IPS-18c (cell line): ENCODE results near the gene PTK6.
A peak's percentile ranks its signal among the peaks of the same experiment; 100 is the strongest.

Source experiments
- H3K4me3 ChIP-seq: 2 replicates; pipeline ENCODE4 v1.7.0; 2013; ENCODE audit warnings: low read depth, mild to moderate bottlenecking, low read length, moderate library complexity; ENCODE audit not compliant: insufficient read depth
- H3K9me3 ChIP-seq: one replicate; pipeline ENCODE4 v1.6.1; 2013; ENCODE audit warnings: mild to moderate bottlenecking, low read length, moderate library complexity; ENCODE audit not compliant: control insufficient read depth, insufficient read depth

PTK6 gene

DNA sequence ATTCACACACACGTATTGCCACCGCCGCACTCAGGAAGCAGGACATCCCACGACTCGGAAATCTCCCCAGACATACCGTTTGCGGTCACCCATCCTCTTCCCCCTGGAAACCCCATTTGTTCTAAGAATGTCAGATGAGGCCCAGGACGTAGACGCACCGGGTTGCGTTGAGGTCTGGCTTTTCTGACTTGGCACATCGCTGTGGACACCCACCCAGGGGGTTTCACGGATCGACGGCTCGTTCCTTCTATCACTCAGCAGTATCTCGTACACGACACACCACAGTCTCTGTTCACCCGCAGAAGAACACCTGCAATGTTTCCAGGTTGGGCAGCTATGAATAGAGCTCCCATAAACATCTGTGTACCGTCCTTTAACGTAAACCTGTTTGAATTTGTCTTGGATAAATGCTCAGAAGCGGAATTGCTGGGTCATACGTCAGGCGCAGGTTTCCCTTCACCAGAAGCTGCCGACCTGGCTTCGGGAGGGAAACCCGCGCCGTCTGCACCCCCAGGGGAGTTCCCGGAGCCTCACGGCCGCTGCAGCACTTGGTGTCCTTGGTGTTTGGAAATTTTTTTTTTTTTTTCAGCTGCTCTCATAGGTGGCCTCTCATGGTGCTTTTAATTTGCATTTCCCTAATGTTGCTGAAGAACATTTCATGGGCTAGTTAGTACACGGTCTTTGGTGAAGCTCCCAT, 29.0 kb downstream of the PTK6 start:
- no peaks in the 10 kb centered on the region for H3K9me3 ChIP-seq
- no peak overlapping the region for H3K4me3 ChIP-seq

DNA sequence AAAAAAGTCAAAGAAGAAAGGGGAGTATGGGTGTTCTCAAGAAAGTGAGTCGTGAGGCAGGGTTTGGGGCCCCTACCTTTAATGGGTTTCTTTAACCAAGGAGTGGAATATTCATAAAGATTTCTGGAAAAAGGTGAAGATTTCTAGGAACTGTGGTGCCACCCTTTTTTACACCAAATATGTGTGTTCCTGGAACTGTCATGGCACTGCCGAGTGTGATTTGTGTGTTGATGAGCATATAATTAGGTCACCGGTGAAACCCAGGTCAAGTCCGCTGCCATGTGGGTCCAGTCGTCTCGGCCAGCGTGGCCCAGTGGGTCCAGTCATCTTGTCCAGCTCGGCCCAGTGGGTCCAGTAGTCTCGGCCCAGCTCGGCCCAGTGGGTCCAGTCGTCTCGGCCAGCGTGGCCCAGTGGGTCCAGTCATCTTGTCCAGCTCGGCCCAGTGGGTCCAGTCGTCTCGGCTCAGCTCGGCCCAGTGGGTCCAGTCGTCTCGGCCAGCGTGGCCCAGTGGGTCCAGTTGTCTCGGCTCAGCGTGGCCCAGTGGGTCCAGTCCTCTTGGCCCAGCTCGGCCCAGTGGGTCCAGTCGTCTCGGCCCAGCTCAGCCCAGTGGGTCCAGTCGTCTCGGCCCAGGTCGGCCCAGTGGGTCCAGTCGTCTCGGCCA, 30.0 kb downstream of the PTK6 start:
- Histone ChIP-seq H3K4me3 (no peak overlapping the region), H3K9me3 (no peaks in the 10 kb centered on the region)

DNA sequence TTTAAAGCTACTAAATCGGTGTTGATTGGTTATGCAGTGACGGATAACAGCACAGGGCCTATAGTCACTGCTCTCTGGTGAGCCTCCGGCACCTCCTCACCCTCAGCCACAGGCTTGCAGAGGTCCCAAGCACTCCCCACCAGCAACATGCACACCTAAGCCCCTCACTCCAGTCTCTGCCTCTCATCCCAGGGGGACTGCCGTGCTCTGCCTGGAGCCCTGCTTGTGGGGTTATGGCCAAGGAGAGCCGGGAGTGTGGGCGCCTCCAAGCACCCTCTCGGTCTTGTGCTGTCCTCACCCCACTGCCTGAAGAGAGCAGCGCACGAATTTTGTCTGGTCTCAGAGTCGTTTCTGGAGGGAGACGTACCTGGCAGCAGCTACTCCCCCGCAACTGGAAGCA, 31.5 kb downstream of the PTK6 start:
- Histone ChIP-seq H3K9me3 (no peaks in the 10 kb centered on the region), H3K4me3 (no peak overlapping the region)

DNA sequence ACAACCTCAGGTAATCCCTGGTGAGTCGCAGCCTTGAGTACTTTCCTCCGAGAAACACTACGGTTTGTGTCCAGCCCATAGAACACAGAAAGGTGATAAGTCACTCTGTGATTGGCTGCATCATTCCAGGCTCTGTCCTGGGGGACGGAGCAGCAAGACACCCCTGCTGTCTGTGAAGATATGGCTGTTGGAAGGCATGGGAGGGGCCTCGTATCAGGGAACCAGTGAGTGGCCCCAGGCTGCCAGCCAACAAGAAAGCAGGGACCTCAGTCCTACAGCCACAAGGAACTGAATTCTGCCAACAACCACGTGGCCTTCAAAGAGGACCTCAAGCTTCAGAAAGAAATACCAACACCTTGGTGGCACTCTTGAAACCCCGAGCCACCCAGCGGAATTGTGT, 31.9 kb downstream of the PTK6 start:
- Histone ChIP-seq H3K9me3 (no peaks in the 10 kb centered on the region), H3K4me3 (no peak overlapping the region)

DNA sequence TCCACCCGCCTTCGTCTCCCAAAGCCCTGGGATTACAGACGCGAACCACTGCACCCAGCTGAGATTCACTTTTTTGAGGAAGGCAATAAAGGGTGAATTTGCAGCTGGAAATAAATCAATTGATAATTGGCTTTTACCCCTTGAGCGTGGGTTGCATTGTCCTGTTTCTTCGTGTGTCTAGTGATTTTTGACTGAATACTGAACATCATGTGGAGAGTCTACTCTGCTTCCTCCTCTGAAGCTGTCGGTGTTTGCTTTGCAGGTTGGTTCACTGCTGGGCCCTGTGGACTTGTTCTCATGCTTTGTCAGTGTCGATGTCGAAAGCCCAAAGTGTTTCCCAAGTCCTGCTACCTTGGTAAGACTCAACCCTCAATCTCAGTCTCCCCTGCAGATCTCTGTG, 32.5 kb downstream of the PTK6 start:
- Histone ChIP-seq H3K9me3 (no peaks in the 10 kb centered on the region), H3K4me3 (no peak overlapping the region)

DNA sequence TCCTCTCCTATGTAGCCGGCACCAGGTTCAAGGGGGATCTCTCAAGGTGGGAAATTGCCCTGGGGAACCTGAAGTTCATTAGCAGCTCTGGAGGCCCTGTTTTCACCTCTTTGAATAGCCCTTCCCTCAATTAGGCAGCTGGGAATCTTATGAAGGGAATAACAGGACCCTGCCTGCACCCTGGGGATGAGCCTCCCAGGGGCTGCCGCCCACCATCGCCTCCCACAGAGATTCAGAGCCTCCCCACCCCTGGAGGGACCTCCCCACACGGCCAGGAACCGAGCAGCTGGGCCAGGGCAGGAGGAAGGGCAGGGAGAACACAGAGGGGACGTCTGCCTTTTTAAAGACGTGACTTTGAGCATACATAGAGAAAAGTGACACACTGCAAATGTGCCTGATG, 33.7 kb downstream of the PTK6 start:
- H3K9me3 ChIP-seq = no peaks in the 10 kb centered on the region
- H3K4me3 ChIP-seq = no peak overlapping the region

DNA sequence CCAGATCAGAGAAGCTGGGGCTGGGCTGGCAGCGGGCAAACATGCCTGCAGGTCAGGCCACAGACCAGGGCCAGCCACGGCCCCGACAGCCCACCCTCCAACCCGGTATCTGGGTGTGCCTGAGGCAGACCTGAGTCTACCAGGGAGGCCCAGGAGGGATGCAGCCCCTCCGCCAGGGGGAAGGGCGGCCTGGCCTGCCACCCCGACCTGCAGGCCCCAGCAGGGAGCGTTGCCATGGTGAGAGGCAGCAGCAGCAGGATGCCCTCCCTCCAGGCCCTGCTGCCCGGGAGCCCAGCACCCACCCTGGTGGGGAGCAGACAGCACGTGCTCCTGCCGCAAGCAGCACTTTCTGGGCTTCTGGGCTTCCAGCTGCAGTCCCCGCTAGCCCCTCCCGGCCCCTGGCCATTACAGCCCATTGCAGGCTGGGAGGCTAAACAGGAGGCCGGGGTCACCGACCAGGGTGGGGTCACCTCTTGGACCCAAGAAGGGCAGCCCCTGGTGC, 34.5 kb downstream of the PTK6 start:
- no peaks in the 10 kb centered on the region for H3K9me3 ChIP-seq
- H3K4me3 ChIP-seq = no peak overlapping the region

DNA sequence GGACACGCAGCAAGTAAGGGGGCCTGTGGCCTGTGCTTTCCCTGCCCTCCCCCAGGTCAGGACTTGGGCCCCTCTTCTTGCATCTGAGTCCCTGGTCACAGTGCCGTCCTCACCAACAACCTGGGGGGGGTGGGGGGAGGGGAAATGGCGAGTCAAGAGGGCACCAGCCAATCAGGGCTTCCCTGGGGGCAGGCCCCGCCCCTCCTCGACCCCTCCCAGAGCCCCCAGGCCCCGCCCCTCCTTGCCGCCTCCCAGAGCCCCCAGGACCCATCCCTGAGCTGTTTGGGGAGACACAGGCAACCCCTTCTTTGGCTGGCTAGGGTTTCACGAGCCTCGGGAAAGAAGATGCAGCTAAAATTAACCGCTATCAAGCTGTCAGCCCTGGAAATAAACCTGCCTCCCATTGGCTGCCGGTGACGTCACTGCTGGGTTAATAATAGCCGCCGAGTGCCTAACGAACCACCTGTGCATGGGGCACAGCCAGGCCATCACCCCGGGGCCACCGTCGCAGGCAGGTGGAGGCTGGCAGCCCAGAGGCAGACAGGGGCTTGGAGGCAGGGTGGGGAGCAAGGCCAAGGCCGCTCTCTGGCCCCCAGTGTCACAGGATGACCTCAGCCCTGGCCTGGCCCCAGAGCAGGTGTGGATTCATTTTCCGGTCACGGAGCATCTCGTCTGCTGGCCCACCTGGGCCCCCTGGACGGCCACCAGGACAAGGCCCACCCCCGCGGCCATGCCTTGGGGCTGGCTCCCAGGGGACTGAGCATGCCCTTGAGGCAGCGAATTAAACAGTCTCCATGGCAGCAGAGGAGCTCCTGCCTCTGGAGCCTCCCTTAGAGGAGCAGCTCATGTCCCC, 35.1 kb downstream of the PTK6 start:
- H3K9me3 ChIP-seq = no peaks in the 10 kb centered on the region
- H3K4me3 ChIP-seq = no peak overlapping the region

DNA sequence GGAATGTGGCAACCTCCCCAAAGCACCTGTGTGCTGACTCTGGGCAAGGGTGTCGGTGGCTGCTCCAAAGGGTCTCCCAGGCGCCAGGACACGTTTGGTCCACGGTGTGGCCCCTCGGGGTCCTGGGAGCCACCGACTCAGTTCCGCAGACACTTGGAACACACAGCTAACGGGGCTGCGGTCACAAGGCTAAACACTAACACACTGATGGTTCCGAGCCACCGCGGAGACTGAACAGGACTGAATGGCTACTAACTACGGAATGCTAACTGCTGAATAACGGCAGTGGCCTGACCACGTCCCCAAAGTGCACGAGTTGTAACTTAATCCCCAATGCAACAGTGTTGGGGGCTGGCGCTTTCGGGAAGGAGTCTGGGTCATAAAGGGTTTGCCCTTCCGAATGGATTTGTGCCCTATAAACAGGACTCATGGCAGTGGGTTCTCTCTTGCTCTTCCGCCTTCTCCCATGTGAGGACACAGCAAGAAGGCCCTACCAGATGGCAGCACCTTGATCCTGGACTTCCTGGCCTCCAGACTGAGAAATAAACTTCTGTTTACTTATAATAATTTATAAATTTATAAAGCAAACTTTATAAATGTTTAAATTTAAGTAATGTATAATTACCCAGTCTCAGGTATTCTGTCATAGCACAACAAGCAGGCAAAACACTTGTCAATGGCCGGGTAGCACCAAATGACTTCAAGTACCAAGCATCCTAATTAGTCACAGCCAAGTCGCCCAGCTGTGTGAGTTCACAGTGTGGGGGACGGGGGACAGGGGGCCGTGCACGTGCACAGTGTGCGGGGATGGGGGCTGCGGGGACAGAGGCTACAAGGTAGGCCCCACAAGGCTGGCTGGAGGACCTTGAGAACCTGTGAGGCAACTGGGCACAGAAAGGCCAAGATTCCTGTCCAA, 36.0 kb downstream of the PTK6 start:
- no peak overlapping the region for H3K4me3 ChIP-seq
- H3K9me3 ChIP-seq = no peaks in the 10 kb centered on the region

DNA sequence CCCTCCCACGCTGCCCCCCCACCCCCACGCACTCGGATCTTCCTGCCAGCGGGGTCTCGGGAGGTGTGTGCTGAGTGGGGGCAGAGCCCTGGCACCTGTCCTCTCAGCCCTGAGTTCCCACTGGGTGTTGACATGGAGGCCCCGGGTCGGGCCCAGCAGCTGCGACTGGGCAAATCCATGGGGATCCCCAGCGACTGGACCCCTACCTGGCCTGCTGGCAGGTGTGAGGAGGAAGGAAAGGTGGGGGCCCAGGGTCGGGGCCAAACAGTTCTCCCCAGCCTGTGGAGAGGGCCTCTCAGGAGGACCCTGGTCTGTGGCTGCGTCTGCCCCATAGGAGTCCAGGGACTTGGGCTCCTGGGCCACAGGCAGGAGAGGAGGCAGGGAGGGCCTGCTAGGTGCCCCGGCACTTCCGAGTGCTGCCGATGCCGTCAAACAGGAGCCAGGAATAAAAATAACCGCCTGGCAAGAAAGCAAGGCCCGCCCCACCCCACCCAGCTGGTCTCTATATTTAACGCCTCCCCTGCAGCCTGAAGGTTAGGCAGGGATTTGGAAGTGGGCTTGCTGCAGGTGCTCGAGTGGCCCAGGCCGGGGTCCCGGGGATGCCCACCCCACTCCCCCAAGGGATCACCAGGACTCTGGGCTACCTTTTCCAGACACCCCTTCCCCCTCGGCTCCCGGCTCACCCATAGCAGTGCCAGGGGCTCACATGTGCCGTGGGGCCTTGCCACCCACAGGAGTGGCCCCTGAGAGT, 36.9 kb downstream of the PTK6 start:
- Histone ChIP-seq H3K4me3 (no peak overlapping the region), H3K9me3 (peaks cover under 1% of the 10 kb centered on the region)

DNA sequence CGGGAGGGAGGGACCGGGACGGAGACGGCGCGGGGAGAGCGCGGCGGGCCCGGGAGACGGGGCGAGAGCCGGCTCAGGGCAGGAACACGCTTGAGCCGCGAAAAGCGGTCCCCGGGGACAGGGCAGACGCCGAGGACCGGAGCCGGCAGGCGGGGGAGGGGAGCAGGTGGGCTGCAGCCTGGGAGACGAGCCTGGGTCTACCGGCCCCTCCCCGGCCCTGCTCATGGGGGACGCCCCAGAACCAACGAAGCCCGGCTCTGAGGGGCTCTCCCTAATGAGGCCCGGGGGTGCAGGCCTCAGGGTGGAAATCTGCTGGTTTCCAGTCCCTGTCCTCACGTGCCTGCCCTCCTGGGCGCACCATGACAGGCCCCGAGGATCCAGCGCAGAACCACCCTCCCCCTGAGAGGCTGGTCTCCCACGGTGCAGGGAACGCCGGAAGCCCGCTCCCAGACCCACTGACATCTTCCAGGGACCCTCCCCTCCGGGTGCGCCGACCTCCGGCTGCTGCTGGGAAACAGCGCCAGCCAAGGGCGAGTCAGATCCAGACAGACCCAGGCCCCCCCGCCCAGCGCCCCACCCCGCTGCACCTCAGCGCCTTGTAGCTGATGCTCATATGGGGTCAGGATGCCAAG, 37.7 kb downstream of the PTK6 start:
- H3K9me3 ChIP-seq = peaks cover 2% of the 10 kb centered on the region
- H3K4me3 ChIP-seq = peak overlapping the region; percentile 44; the same call in 1 of the 2 replicates

DNA sequence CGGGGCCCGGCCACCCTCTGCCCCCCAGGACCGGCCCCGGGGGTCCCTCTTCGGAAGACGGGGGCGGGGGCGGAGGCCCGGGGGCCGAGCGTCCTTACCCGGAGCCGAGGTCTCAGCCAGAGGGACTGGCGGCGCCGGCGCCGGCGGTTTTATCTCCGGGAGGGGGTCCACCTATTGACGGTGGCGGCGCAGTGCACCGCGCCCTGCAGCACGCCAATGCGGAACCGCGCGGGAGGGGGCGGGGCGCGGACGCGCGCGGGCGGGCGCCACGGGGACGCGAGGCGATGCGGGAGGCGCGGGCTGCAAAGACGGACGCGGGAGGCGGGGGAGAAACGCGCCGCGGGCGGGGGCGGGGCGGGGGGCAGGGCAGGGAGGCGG, 38.2 kb downstream of the PTK6 start, which contains the start of gene EEF1A2:
EEF1A2 (minus strand) TSS at position 124 of the 378 bp plus-strand sequence. CDS start 1,320 bp downstream, outside the sequence.
- peak within 1 kb of the TSS; percentile 44 for H3K4me3 ChIP-seq
- H3K9me3 ChIP-seq = peaks cover 2% of the 10 kb centered on the region

DNA sequence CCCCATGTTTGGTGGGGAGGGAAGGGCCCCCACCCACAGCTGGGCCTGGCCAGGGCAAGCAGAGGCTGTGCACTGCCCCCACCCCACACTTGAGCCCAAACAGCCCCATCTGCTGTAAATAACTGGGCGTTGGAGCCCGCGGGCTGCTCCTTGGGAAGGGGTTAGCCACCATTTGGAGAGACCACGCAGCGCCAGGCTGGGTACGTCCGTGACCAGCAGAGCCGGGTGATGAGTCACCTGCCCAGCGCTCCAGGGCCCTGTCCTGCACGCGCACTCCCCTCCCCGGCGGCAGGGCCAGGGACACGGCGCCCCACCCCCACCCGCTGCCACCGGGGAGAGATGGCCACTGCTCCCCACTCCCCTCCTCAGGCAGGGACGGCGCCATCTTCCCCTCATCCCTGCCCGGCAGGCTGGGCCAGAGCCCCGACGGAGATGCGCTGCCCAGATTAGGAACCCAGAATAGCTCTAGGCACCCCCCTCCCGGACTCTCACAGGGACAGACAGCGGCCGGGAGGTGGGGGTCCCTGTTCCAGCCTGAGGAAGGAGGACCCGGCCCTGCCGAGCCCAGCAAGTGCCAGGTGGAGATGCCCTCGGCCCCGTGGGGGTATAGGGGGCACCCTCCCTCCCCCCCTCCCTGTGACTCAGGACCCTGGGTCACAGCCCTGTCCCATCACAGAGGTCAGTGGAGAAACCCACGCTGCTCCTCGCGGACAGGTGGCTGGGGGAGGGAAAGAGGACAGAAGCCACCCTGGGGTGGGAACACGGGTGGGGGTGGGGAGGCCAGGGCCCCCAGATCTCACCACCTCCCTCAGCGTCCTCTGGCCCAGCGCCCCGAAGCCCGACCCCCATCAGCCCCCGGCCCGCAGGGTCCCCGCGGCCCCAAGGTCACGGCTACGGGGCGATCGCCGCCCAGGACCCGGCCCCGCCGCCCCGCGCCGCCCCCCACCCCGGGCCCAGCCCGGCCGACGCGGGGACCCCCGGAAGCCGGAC, 38.9 kb downstream of the PTK6 start:
- Histone ChIP-seq H3K9me3 (peaks cover 2% of the 10 kb centered on the region), H3K4me3 (peak overlapping the region; percentile 44)

DNA sequence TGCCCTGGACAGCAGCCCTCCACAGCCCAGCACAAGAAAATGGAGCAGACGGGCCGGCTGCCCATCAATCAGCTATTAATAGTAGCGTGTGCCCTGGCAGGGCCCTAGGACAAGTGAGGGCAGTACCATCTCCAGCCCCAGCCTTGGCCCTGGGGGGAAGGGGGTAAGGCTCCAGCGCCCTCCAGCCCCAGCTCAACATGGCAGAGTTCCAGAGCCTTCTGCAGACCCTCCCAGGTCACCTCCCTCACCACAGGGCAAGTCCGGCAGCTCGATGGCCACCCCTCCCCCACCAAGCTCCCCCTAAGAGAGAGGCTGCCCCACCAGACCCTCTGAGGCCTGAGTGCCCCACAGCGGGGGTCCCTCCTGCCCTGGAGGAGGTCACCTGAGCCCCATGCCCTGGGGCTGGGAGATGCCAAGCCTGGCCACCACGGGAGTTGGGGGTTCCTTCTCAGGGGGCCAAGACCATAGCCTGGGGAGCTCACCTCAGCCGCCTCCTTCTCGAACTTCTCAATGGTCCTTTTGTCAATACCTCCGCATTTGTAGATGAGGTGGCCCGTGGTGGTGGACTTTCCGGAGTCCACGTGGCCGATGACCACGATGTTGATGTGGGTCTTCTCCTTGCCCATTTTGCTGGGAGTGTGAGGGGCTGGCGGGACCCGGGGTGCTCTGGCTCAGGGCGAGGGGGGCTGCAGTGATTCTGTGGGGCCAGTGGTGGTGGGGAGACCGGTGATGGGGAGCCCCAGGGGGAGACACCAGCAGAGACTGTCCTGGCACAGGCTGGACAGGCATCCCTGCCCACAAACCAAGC, 39.8 kb downstream of the PTK6 start:
- Histone ChIP-seq H3K4me3 (peak overlapping the region; percentile 30), H3K9me3 (peaks cover 2% of the 10 kb centered on the region)
